HG03097 (cell line): Measurements from ENCODE around the gene MTNR1B.

ENCODE experiments used
- ATAC-seq: cut with Tn5 transposase; IDR thresholded peaks from one replicate; pipeline ENCODE4 v1.9.1; 2021; ENCODE audit not compliant: unreplicated experiment, low FRiP score

MTNR1B gene

GRCh38 chr11:92969634-92970347 is at the start of gene MTNR1B:
Gene MTNR1B (plus strand): TSS chr11:92969651. CDS start chr11:92969726, 75 bp downstream.
- no peak for ATAC-seq

GRCh38 chr11:92920331-92920730 is 49.1 kb upstream of the MTNR1B start:
- ATAC-seq: no peak

- no peak for ATAC-seq
These were observed 46.7 kb upstream of the MTNR1B start for GRCh38 chr11:92922731-92923130.

DNA sequence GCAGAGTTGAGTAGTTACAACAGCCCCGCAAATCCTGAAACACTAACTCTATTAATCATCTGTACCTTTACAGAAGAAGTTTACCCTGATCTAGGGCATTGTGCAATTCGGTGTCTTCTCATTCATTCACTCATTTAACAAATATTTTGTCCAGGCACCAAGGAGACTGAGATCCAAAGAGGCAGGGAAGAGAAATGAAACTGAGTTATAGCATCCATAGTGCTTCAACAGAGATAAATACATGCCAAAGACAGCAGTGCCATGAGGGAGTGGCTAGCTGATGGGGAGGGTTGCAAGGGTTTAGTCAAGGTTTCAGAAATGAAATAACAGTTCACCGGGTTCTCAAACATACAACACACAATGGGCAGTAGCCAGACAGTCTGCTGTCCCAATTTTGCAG is 40.2 kb upstream of the MTNR1B start:
- ATAC-seq: no peak

DNA sequence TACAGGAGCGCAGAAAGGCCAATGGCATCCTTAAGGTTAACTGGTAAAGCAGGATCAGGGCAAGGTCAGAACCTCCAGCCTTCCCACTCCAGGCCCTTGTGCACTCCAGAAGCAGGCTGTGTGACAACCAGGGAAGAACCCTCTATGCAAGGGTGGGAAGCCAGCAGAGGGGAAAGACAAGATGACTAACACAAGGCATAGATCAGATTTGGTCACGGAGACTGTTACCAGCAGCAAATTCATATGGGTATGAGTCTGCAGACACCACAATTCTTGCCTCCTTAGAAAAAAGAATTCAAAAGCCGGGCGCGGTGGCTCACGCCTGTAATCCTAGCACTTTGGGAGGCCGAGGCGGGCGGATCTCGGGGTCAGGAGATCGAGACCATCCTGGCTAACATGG is 39.8 kb upstream of the MTNR1B start:
- ATAC-seq: no peak

GRCh38 chr11:92931746-92932422 is 37.6 kb upstream of the MTNR1B start:
- no peak for ATAC-seq

DNA sequence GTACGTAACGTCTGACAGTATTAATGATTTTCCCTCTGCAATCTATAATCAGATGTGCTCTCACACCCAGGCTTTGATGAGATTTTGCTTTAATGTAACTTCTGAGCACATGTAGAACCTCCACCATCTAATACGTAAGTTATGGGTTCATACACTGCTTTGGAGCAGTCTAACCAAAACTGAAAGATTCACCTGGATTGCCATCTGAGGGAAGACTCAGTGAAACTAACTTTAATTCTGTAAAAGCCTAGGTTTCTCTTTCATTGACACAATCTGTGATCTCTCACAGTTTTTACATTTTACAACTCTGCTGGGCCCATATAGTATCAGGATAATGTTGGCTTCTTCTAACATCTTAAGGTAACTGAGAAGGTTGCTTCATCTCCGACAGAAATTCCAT is 30.1 kb upstream of the MTNR1B start:
- ATAC-seq: no peak

GRCh38 chr11:92941676-92942571 is 27.5 kb upstream of the MTNR1B start:
- ATAC-seq: no peak

DNA sequence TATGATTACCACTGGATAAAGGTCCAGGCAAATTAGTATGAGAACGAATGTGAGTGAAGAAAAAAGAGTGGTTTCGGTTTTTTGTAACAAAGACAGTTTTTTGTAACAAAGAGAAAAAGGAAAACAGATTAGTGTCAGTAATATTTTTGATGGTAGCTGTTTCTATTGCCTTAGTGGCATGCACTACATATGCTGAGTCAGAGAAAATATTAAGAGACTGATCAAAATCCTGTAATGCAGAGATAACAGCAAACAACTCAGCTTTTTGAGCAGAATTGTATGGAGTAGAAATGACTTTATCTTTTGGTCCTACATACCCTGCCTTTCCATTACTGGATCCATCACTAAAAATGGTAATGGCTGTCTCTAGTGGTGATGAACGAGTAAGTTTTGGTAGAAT is 22.7 kb upstream of the MTNR1B start:
- no peak for ATAC-seq

GRCh38 chr11:92948116-92948515 is 21.3 kb upstream of the MTNR1B start:
- no peak for ATAC-seq

DNA sequence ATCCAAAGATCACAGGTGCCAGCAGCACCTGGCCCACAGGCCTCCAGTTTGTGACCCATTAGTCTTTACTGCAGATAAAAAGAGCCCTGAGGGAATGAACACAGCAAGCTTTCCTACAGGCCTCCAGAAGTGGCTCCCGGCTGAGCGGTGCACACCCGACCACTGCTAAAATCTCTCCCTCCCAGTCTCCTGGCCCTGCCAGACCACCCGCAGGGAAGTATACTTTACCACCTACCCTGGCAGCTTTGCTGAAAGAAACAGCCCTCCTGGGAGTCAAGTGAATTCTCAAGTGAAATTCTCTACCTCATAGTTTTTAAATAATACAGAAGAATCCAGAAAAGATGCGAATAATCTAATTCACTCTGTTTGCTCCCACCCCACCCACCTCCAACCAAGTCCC is 15.4 kb upstream of the MTNR1B start:
- ATAC-seq: no peak

DNA sequence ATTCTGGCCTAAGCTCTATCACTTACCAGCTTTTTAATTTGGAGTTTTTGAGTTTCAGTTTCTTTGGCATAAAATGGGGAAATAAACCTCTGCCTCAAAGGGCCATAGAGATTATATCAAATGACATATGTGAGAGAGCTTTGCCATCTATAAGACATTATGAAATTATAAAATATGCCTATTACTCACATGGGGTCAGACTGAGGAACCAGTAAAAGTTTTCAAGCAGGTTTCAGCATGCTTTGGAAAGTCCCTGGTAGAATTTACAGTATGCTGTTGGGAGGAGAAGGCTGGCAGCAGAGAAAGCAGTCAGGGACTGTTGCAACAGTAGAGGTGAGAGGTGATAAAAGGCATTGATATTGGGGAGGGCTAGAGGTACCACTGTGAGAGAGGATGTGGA is 13.6 kb upstream of the MTNR1B start:
- no peak for ATAC-seq

- ATAC-seq: no peak
These were observed 8.6 kb upstream of the MTNR1B start for GRCh38 chr11:92960886-92961285.

GRCh38 chr11:92962446-92962845 is 7.0 kb upstream of the MTNR1B start:
- ATAC-seq: no peak

GRCh38 chr11:92964471-92964870 is 5.0 kb upstream of the MTNR1B start:
- no peak for ATAC-seq

DNA sequence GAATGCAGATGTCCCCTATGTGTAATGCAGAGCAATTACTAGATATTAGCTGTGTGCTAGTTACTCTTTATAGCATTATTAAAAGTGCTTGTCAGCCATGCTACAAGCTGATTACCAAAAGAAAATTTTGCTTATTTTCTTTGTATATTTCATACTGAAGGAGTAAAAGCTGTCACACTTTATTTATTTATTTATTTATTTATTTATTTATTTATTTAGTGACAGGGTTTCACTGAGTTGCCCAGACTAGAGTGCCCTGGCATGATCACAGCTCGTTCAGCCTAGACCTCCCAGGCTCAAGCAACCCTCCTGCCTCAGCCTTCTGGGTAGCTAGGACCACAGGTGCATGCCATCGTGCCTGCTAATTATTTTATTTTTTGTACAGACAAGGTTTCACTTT is 4.3 kb upstream of the MTNR1B start:
- ATAC-seq: no peak

DNA sequence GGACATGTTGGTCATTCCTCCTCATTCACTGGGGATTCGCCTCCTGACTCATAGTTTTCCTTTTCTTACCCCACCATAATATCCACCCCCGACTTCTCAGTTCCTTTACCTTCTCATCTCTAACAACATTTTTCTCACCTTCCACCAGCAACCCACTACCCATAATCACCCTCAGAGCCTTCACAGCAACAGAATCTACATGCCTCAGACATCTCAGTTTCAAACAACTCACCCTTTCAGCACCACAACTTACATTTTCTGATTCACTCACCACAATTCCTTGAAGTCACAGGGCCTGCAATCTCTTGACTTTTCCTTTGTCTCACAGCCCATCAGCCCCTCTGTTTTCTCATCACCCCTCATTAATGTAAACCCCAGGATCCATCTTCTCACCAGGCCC is 2.3 kb upstream of the MTNR1B start:
- ATAC-seq: no peak

- no peak for ATAC-seq
These were observed 1.6 kb upstream of the MTNR1B start for GRCh38 chr11:92967867-92968266.

DNA sequence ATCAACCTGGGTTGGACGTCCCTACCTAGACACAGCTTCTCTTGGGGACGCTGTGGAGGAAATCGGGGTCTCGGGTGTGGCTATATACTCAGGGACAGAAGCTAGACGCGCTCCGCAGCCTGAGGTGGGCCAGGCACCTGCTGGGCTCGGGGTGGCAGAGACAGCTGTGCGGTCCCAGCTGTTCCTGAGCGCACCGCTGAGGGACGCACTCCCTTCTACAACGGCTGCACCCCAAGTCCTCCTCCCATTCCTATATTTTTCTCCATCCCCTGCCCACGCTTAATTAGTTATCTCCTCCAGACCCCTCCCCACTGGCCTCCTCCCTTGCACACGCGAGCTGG is 188 bp upstream of the MTNR1B start:
- no peak for ATAC-seq

DNA sequence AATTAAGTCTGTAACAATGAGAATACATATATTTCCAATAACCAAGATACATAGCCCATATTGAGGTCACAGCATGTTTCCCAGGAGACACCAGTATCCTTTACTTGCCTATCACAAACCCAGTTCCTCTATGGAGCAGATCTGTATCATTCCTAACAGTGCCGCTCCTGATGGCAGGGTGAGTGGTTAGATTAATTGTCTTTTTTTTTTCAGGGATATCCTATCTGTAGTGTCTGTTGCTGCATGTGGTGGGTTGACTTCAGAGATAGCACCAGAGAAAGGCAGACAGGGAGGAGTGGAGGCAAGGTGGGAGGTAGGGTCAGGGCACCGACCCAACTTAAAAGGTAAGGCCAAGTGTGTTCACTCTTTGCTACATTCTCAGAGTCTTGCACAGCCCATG is 2.8 kb downstream of the MTNR1B start:
- ATAC-seq: no peak

DNA sequence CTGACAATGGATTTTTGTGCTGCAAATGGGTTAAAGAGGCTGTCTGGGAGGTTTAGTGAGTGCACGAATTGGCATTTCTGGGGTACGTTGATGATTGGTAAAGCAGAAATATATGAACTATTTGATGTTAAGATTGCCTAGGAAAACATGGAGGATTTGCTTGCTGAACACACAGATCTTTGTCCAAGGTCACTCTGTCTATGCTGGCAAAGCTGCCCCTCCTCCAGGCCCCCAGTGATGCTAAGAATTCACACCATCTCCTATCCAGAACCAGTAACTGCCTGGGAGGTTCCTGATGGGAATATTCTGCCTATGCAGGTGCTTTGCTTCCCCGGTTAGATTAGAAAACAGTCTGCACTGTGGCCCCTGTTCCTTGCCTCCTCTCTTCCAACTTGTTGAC is 5.8 kb downstream of the MTNR1B start:
- no peak for ATAC-seq

DNA sequence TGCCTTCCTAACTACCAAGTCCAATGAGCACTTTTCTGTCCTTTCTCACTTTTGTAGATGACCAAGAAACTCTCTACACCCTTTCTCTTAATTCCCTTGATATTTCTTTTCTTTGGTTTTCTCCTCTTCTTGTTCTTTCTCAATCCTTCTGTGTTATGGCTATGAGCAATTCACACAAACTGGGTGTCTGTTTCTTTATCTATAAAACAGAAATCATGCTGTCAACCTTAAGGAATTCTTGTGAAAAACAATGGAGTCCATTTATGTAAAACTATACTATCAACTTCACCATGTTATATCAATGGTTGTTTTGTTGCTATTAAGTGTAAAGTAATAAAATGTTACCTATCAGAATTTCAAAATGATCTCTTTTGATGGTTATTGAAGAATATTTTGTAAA is 7.2 kb downstream of the MTNR1B start:
- ATAC-seq: no peak
